Skeletal muscle satellite cell (primary cell): Measurements from ENCODE around the gene LSM5.

Experiments
- H3K27me3 ChIP-seq: 2 replicates; pipeline ENCODE4 v1.7.0; 2013; ENCODE audit warnings: low read length; ENCODE audit not compliant: control insufficient read depth, insufficient read depth
- H3K36me3 ChIP-seq: 2 replicates; pipeline ENCODE4 v1.7.0; 2013; ENCODE audit warnings: mild to moderate bottlenecking, control low read depth, low read length; ENCODE audit not compliant: insufficient read depth
- H3K4me1 ChIP-seq: 2 replicates; pipeline ENCODE4 v1.7.0; 2013; ENCODE audit warnings: low read length; ENCODE audit not compliant: control insufficient read depth, insufficient read depth
- H3K4me2 ChIP-seq: 2 replicates; pipeline ENCODE4 v1.7.0; 2013; ENCODE audit warnings: mild to moderate bottlenecking, low read length
- H3K4me3 ChIP-seq: 2 replicates; pipeline ENCODE4 v1.7.0; 2013; ENCODE audit warnings: low read length
- H3K9ac ChIP-seq: 2 replicates; pipeline ENCODE4 v1.7.0; 2013; ENCODE audit warnings: mild to moderate bottlenecking, low read depth, low read length, moderate library complexity
- H3K9me3 ChIP-seq: replicated peaks from 2 replicates; pipeline ENCODE4 v1.7.0; 2013; ENCODE audit warnings: mild to moderate bottlenecking, control low read depth, low read length

Gene LSM5

DNA sequence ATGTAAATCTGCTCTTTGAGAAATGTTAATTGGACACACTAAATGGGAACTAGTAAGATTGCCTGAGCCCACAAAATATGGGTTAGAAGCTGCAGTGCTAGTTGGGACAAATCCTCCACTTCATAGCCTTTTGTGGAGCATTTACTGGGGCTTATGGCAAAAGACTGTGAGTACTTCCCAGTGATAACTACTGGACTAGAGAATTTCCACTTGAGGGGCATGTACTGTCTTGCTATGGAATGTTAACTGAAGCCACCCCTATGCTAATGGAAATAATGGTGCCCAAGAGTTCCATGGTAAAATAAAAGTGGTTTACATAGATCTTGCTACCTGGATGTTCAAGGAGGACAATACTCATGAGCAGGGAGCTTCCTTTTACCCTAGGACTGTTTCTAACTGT lies 34.5 kb upstream of the LSM5 start:
- Histone ChIP-seq H3K27me3 (no peaks in the 10 kb centered on the region), H3K4me2 (no peak overlapping the region), H3K9ac (no peak overlapping the region)

DNA sequence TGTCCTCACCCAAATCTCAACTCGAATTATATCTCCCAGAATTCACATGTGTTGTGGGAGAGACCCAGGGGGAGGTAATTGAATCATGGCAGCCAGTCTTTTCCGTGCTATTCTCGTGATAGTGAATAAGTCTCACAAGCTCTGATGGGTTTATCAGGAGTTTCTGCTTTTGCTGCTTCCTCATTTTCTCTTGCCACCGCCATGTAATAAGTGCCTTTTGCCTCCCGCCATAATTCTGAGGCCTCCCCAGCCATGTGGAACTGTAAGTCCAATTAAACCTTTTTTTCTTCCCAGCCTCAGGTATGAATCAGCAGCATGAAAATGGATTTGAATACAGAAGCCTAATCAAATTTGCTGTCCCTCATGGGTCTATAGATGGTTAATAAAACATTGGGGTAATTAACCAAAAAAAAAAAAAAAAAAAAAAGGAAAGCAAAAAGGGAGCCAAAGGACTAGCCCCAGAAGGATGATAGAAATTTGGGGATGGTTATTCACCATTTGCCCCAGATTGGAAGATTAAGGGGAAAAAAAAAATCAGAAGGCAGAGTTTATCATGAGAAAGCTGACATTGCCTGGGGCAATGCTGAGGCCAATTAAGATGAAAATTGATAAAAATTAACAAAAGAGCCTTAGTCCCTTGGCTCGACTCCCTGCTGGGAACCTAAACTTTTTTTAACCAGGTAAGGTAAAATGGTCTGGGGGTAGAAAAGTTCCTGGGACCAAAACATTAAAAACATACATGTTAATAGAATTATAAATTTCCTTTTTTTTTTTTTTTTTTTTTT lies 32.8 kb upstream of the LSM5 start:
- peaks cover 21% of the 10 kb centered on the region for H3K36me3 ChIP-seq
- no peak overlapping the region for H3K4me2 ChIP-seq

More for the DNA sequence above, 34.5 kb upstream of the LSM5 start:
- Histone ChIP-seq H3K36me3 (peaks cover 17% of the 10 kb centered on the region), H3K4me1 (no peaks in the 10 kb centered on the region), H3K4me3 (no peak overlapping the region), H3K9me3 (peaks cover 12% of the 10 kb centered on the region)

DNA sequence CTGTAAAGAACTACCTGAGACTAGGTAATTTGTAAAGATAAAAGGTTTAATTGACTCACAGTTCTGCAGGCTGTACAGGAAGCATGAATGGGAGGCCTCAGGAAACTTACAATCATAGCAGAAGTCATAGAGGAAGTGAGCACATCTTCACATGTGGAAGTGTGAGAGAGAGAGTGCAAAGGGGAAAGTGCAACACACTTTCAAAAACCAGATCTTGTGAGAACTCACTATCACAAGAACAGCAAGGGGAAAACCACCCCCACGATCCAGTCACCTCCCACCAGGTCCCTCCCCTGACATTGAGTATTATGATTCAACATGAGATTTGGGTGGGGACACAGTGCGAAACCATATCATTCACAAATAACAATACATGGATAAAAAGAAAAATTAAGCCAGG lies 29.6 kb upstream of the LSM5 start:
- Histone ChIP-seq H3K4me1 (peaks cover 14% of the 10 kb centered on the region), H3K9me3 (peaks cover 16% of the 10 kb centered on the region), H3K27me3 (no peaks in the 10 kb centered on the region), H3K9ac (no peak overlapping the region), H3K36me3 (peaks cover 23% of the 10 kb centered on the region), H3K4me3 (no peak overlapping the region), H3K4me2 (no peak overlapping the region)

More for the DNA sequence above, 32.8 kb upstream of the LSM5 start:
- H3K27me3 ChIP-seq: no peaks in the 10 kb centered on the region
- H3K4me3 ChIP-seq: no peak overlapping the region
- H3K4me1 ChIP-seq: no peaks in the 10 kb centered on the region
- H3K9me3 ChIP-seq: peaks cover 16% of the 10 kb centered on the region
- no peak overlapping the region for H3K9ac ChIP-seq

- Histone ChIP-seq H3K4me2 (no peak overlapping the region), H3K27me3 (no peaks in the 10 kb centered on the region), H3K36me3 (peaks cover 23% of the 10 kb centered on the region), H3K9me3 (peaks cover 16% of the 10 kb centered on the region), H3K9ac (no peak overlapping the region), H3K4me1 (peaks cover 14% of the 10 kb centered on the region), H3K4me3 (no peak overlapping the region)
Observed at GRCh38 chr7:32518534-32519140, 28.5 kb upstream of the LSM5 start.

DNA sequence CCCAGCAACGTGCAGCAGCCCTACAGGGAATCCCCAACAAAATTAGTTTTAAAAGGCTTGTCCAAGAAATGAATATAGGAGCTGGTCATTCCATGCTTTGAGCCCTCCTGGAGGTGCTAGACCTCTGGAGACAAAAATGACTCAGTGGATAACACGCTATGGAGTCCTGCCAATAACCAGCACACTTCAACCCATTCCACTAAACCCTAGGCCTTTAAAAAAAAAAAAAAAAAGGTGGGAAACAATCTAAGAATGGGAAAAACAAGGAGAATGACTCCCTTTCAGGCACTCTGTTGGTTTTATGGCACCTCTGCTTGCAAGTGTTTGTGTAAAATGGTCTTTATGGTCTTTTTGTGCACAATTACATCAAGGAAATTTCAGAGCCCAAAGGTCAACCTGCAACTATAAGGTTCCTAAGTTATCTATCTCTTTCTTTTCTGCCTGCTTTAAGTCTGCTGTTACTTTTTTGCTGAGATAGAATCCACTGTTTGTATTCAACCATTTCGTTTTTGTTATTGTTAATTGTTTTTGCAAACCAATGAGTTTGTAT lies 26.4 kb upstream of the LSM5 start:
- Histone ChIP-seq H3K4me1 (peaks cover 19% of the 10 kb centered on the region), H3K36me3 (peaks cover 17% of the 10 kb centered on the region), H3K9me3 (peaks cover 16% of the 10 kb centered on the region), H3K27me3 (no peaks in the 10 kb centered on the region), H3K4me2 (no peak overlapping the region), H3K4me3 (no peak overlapping the region), H3K9ac (no peak overlapping the region)

- peaks cover 17% of the 10 kb centered on the region for H3K36me3 ChIP-seq
- H3K4me1 ChIP-seq: peaks cover 21% of the 10 kb centered on the region
- H3K9ac ChIP-seq: no peak overlapping the region
- peaks cover 16% of the 10 kb centered on the region for H3K9me3 ChIP-seq
- H3K4me3 ChIP-seq: no peak overlapping the region
- no peak overlapping the region for H3K4me2 ChIP-seq
- H3K27me3 ChIP-seq: no peaks in the 10 kb centered on the region
Observed at GRCh38 chr7:32515890-32516550, 25.8 kb upstream of the LSM5 start.

DNA sequence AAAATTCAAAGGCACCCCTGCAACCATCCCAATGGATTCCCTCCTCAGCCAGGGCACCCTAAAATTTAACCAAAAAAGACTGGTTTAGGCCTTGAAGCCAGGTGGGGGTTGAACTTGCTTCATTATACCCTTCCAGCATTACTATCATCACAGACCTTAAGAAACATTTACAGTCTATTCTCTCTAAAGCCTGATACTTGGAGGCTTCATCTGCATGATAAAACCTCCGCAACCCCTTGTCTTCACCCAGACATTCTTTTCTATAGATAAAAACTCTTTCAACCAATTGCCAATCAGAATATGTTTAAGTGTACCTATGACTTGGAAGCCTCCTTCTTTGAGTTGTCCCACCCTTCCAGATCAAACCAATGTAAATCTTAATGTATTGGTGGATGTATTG lies 23.0 kb upstream of the LSM5 start:
- Histone ChIP-seq H3K36me3 (peaks cover 5% of the 10 kb centered on the region), H3K27me3 (no peaks in the 10 kb centered on the region), H3K9ac (no peak overlapping the region), H3K4me3 (no peak overlapping the region), H3K4me2 (no peak overlapping the region), H3K4me1 (peaks cover 21% of the 10 kb centered on the region), H3K9me3 (no peaks in the 10 kb centered on the region)

GRCh38 chr7:32511791-32512190 lies 21.6 kb upstream of the LSM5 start:
- Histone ChIP-seq H3K4me2 (no peak overlapping the region), H3K27me3 (no peaks in the 10 kb centered on the region), H3K9me3 (no peaks in the 10 kb centered on the region), H3K36me3 (no peaks in the 10 kb centered on the region), H3K4me3 (no peak overlapping the region), H3K4me1 (peaks cover 33% of the 10 kb centered on the region), H3K9ac (no peak overlapping the region)

DNA sequence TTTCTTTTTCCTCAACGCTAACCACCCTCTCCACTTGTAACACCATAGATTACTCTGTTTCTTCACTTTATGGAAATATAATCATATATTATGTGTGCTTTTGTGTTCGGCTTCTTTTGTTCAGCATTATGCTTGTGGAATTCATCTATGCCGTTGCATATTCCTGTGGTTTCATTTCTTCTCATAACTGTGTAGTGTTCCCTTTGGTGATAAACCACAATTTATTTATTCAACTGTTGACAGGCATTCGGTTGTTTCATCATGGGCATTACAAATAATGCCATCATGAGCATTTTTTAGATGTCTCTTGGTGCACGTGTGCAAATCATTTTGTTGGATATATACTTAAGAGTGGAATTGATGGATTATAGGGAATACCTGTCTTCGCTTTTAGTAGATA lies 17.2 kb upstream of the LSM5 start:
- peaks cover 34% of the 10 kb centered on the region for H3K4me1 ChIP-seq
- H3K27me3 ChIP-seq: no peaks in the 10 kb centered on the region
- peak overlapping the region; percentile 62 for H3K9ac ChIP-seq
- no peaks in the 10 kb centered on the region for H3K9me3 ChIP-seq
- H3K4me3 ChIP-seq: peak overlapping the region; percentile 39
- H3K4me2 ChIP-seq: peak overlapping the region; percentile 37
- H3K36me3 ChIP-seq: no peaks in the 10 kb centered on the region

DNA sequence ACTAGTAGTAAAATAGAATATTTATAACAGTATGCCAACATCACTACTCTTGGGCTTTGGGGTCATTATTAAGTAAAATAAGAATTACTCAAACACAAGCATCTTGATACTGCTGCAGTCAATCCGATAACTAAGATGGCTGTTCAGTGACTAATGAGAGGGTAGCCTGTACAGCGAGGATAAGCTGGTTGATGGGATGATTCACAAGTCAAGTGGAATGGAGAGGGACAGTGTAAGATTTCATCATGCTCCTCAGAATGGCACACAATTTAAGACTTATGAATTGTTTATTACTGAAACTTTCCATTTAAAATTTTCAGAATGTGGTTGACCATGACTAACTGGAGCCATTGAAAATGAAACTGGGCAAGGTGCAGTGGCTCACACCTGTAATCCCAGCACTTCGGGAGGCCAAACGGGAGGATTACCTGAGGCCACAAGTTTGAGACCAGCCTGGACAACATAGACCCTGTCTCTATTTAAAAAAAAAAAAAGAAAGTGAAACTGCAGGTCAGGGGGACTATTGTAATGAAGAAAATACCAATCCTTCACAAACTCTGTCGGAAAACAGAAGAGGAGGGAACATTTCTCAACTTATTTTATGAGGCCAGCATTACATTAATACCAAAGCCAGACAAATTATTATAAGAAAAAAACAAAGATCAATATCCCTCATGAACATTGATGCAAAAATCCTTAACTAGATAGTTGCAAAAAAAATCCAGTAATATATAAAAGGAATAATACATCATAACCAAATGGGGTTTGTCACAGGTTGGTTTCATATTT lies 16.3 kb upstream of the LSM5 start:
- Histone ChIP-seq H3K4me2 (peak overlapping the region; percentile 37), H3K9me3 (no peaks in the 10 kb centered on the region), H3K9ac (peak overlapping the region; percentile 62), H3K27me3 (no peaks in the 10 kb centered on the region), H3K36me3 (no peaks in the 10 kb centered on the region), H3K4me1 (peaks cover 36% of the 10 kb centered on the region), H3K4me3 (peak overlapping the region; percentile 17)

DNA sequence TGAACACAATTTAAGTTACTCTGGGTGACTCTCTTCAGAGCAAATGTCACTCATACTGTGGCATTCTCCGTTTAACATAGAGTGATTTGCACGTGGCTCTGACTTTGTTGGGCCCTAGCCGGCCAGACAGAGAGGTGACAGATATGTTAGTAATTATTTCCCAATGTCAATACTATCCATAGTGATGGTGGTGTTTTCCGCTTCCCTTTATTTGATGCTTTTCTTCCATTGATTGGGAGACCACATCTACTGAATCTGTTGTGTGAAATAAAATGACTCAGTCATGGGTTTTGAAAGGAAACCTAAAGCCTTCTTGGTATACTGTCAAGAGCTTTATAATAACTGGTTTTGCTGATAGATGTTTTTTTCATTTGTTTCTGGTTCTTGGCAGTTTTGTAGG lies 12.5 kb upstream of the LSM5 start:
- Histone ChIP-seq H3K4me1 (peaks cover 43% of the 10 kb centered on the region), H3K27me3 (no peaks in the 10 kb centered on the region), H3K36me3 (peaks cover 12% of the 10 kb centered on the region), H3K9ac (no peak overlapping the region), H3K9me3 (no peaks in the 10 kb centered on the region), H3K4me2 (peak overlapping the region; percentile 4), H3K4me3 (no peak overlapping the region)
